Ovary (tissue), 9 donors: ENCODE results near the gene FSD1. TPM values are rescaled to one million over a fixed set of nuclear protein-coding genes. Genes with fewer than 3 reads are reported as not detected.

Experiments used
- DNase-seq, 5 donors: peaks; one replicate each; pipeline ENCODE4 v3.0.0-alpha.2; 2019 to 2020
- H3K27ac ChIP-seq, 2 donors: fragments of 200-600 bp; one replicate each; pipeline versions ENCODE4 v1.5.1 to v1.8.0; 2019 to 2022
- H3K27me3 ChIP-seq: fragments of 200-600 bp; one replicate; pipeline ENCODE4 v1.8.0; 2022
- H3K36me3 ChIP-seq: fragments of 200-600 bp; sonication (generic); one replicate; pipeline ENCODE4 v1.5.1; 2019
- H3K4me1 ChIP-seq: one replicate; pipeline ENCODE4 v1.8.1; 2013; ENCODE audit warnings: mild to moderate bottlenecking, moderate library complexity; ENCODE audit not compliant: insufficient read depth
- H3K4me3 ChIP-seq: fragments of 200-600 bp; sonication (generic); one replicate; pipeline ENCODE4 v1.5.1; 2017
- H3K9me3 ChIP-seq, 2 donors: fragments of 200-600 bp in 1 of 2; sonication (generic) in 1 of 2; one replicate each; pipeline versions ENCODE4 v1.5.1 to v1.8.1; 2013 to 2019; ENCODE audit warnings: mild to moderate bottlenecking in 1 of 2, moderate library complexity in 1 of 2
- CTCF ChIP-seq, 3 donors: fragments of 450-650 bp in 2 of 3; fragments of 200-600 bp in 1 of 3; IDR thresholded peaks; one replicate each; pipeline versions ENCODE4 v1.5.1 to v1.8.0; 2016 to 2022; ENCODE audit warnings: antibody characterized with exemption in 3 of 3, mild to moderate bottlenecking in 1 of 3
- EP300 ChIP-seq: sonication (generic); formaldehyde crosslinking; IDR thresholded peaks from one replicate; pipeline ENCODE4 v1.6.1; 2017; ENCODE audit warnings: antibody characterized with exemption
- POLR2A ChIP-seq: fragments of 450-650 bp; IDR thresholded peaks from one replicate; pipeline ENCODE4 v1.6.1; 2017; ENCODE audit warnings: antibody characterized with exemption, mild to moderate bottlenecking, moderate library complexity
- WGBS, 3 donors: extraction: QIAGEN DNeasy Blood & Tissue Kit in 1 of 3; methylation state at CpG; one replicate each; pipeline versions ENCODE4 v1.1.5 to v1.1.7; 2013 to 2017; 5-methylcytosine and 5-hydroxymethylcytosine counted together
- intact Hi-C, 4 donors: fragments of 100-400 bp; cut with DNase I; formaldehyde crosslinking; loops; one replicate each; pipeline versions ENCODE4 v1.11.0 to v1.15.1; 2022 to 2023
- polyA plus RNA-seq, 2 donors: library from polyadenylated mRNA; stranded (reverse); fragments of 200-250 nt in 1 of 2; fragments of 350-450 nt in 1 of 2; fragmentation: Illumina TruSeq in 1 of 2; extraction: RNeasy Lipid Tissue Mini Kit (QIAGEN cat#74804) in 1 of 2; gene quantifications; one replicate each; pipeline ENCODE4 v1.2.3, GENCODE V29; 2013 to 2014
- total RNA-seq, 7 donors: library from RNA; depleted of rRNA in 2 of 7; stranded (reverse); fragments of >200 nt in 2 of 7; fragmentation: NEBNext Ultra II Directional in 3 of 7; extraction: Animal tissue kit (Norgen Biotek cat#: 25700) in 3 of 7; gene quantifications; one replicate each; pipeline versions ENCODE4 v1.1.0 to v1.2.4, GENCODE V29; 2016 to 2023
- donor health status: DM: no; HTN: no; CAD: no; lungs with moderate emphysema.
- donor health status: DM: no; HTN: no; CAD: no.
- donor health status: Bipolar disorder and iron deficiency.
- donor health status: DM: yes; HTN: yes; CAD: no.
- donor health status: DM: no; HTN: no; CAD: no.
- donor health status: DM: yes; HTN: yes; CAD: no.

FSD1 gene
- total and polyA plus RNA-seq, 9 donors = 0.11 to 0.48 (median 0.18) TPM; not detected in 6

- Histone ChIP-seq H3K9me3 (no peaks in the 10 kb centered on the region), H3K27ac (no peak overlapping the region), H3K27me3 (no peaks in the 10 kb centered on the region), H3K4me1 (no peaks in the 10 kb centered on the region), H3K4me3 (no peak overlapping the region), H3K36me3 (no peaks in the 10 kb centered on the region)
- intact Hi-C loops = no loop called here
- TF ChIP-seq CTCF (IDR thresholded peaks at IDR 0.05) = no peak
- TF ChIP-seq POLR2A = no peak
- TF ChIP-seq EP300 = no peak
- WGBS, 3 donors = 77 to 83% (median 79%) methylated on average over 16 of the region's 16 CpGs
- DNase-seq = no peak
Measured at GRCh38 chr19:4288091-4288777, 16.2 kb upstream of the FSD1 start.

- intact Hi-C loops = no loop called here
- WGBS, 3 donors = 69 to 76% (median 75%) methylated on average over 8 of the region's 8 CpGs
- Histone ChIP-seq H3K36me3 (no peaks in the 10 kb centered on the region), H3K4me3 (no peak overlapping the region), H3K4me1 (no peaks in the 10 kb centered on the region), H3K27ac (no peak overlapping the region), H3K9me3 (no peaks in the 10 kb centered on the region), H3K27me3 (no peaks in the 10 kb centered on the region)
- no peak for DNase-seq
- TF ChIP-seq POLR2A = no peak
- TF ChIP-seq EP300 = no peak
- TF ChIP-seq CTCF (IDR thresholded peaks at IDR 0.05) = no peak
Measured at GRCh38 chr19:4291184-4291732, 13.1 kb upstream of the FSD1 start.

- intact Hi-C loops = no loop called here
- no peak overlapping the region for H3K27ac ChIP-seq
- H3K36me3 ChIP-seq = no peaks in the 10 kb centered on the region
- H3K27me3 ChIP-seq = no peaks in the 10 kb centered on the region
- H3K4me3 ChIP-seq = no peak overlapping the region
- 80 to 89% (median 85%) methylated on average over 15 of the region's 15 CpGs for WGBS, 3 donors
- no peaks in the 10 kb centered on the region for H3K9me3 ChIP-seq
- no peak for DNase-seq
- H3K4me1 ChIP-seq = no peaks in the 10 kb centered on the region
- TF ChIP-seq CTCF (IDR thresholded peaks at IDR 0.05) = no peak
- no peak for TF ChIP-seq EP300
- TF ChIP-seq POLR2A = no peak
Measured at GRCh38 chr19:4292515-4292914, 11.9 kb upstream of the FSD1 start.

- no peak for DNase-seq
- no peak overlapping the region for H3K27ac ChIP-seq
- TF ChIP-seq EP300 = no peak
- no peaks in the 10 kb centered on the region for H3K27me3 ChIP-seq
- 28 to 49% (median 40%) methylated on average over 10 of the region's 10 CpGs for WGBS, 3 donors
- no peaks in the 10 kb centered on the region for H3K4me1 ChIP-seq
- no peaks in the 10 kb centered on the region for H3K36me3 ChIP-seq
- H3K4me3 ChIP-seq = no peak overlapping the region
- no peaks in the 10 kb centered on the region for H3K9me3 ChIP-seq
- intact Hi-C loops = no loop called here
Measured at GRCh38 chr19:4294389-4294788, 10.0 kb upstream of the FSD1 start.

GRCh38 chr19:4295972-4296771 is 8.2 kb upstream of the FSD1 start:
- intact Hi-C loops = no loop called here
- Histone ChIP-seq H3K27me3 (no peaks in the 10 kb centered on the region), H3K36me3 (no peaks in the 10 kb centered on the region), H3K9me3 (no peaks in the 10 kb centered on the region), H3K4me1 (no peaks in the 10 kb centered on the region), H3K4me3 (no peak overlapping the region), H3K27ac (no peak overlapping the region)
- WGBS, 3 donors = 28 to 32% (median 28%) methylated on average over 14 of the region's 14 CpGs
- TF ChIP-seq EP300 (no peak), CTCF (IDR thresholded peaks at IDR 0.05) (no peak), POLR2A (no peak)
- DNase-seq = no peak
